Fibroblast of lung (primary cell): ENCODE data around the gene POTEJ. TPM values are rescaled to one million over a fixed set of nuclear protein-coding genes. Genes with fewer than 3 reads are reported as not detected.
"Not testable (repeated sequence)": the region's sequence is repeated elsewhere in the genome, so short reads cannot be mapped to it uniquely, and the experiment has no call there.

Source experiments
- DNase-seq, 2 donors: peaks; one replicate each; pipeline versions ENCODE4 v3.0.0 to v3.0.0-alpha.2; 2010; ENCODE audit warnings: low read depth in 2 of 2
- H2AFZ ChIP-seq: 2 replicates; pipeline ENCODE4 v1.5.1; 2012; ENCODE audit warnings: low read length, control low read depth, inconsistent platforms
- H3K27ac ChIP-seq: 2 replicates; pipeline ENCODE4 v1.5.1; 2011; ENCODE audit warnings: low read length, control low read depth; ENCODE audit not compliant: insufficient read depth
- H3K27me3 ChIP-seq: 2 replicates; pipeline ENCODE4 v1.5.1; 2011; ENCODE audit warnings: mild to moderate bottlenecking, low read length; ENCODE audit not compliant: control insufficient read depth, insufficient read depth
- H3K36me3 ChIP-seq: 2 replicates; pipeline ENCODE4 v1.5.1; 2011; ENCODE audit warnings: low read length; ENCODE audit not compliant: control insufficient read depth, insufficient read depth
- H3K4me1 ChIP-seq: 2 replicates; pipeline ENCODE4 v1.5.1; 2011; ENCODE audit warnings: low read length; ENCODE audit not compliant: control insufficient read depth, insufficient read depth; ENCODE audit errors: extremely low read depth
- H3K4me2 ChIP-seq: 2 replicates; pipeline ENCODE4 v1.5.1; 2011; ENCODE audit warnings: low read length, control low read depth; ENCODE audit not compliant: insufficient read depth; ENCODE audit errors: extremely low read depth
- H3K4me3 ChIP-seq, 4 experiments: fragments of 200-600 bp in 1 of 4; sonication (generic) in 1 of 4; replicated peaks in 1 of 4; 2 replicates each; pipeline ENCODE4 v1.5.1; 2011 to 2016; ENCODE audit warnings: low read length in 4 of 4, low read depth in 3 of 4, mild to moderate bottlenecking in 3 of 4, control low read depth in 2 of 4, inconsistent platforms in 1 of 4, mixed read lengths in 1 of 4; ENCODE audit not compliant: insufficient read depth in 1 of 4; ENCODE audit errors: control extremely low read depth in 1 of 4
- H3K79me2 ChIP-seq: 2 replicates; pipeline ENCODE4 v1.5.1; 2012; ENCODE audit warnings: mild to moderate bottlenecking, low read length, inconsistent platforms; ENCODE audit not compliant: control insufficient read depth, insufficient read depth
- H3K9ac ChIP-seq: 2 replicates; pipeline ENCODE4 v1.5.1; 2011; ENCODE audit warnings: mild to moderate bottlenecking, low read length, control low read depth; ENCODE audit not compliant: insufficient read depth
- H3K9me3 ChIP-seq: 2 replicates; pipeline ENCODE4 v1.5.1; 2012; ENCODE audit warnings: low read depth, low read length; ENCODE audit not compliant: control insufficient read depth, insufficient read depth
- H4K20me1 ChIP-seq: 2 replicates; pipeline ENCODE4 v1.5.1; 2011; ENCODE audit warnings: low read length; ENCODE audit not compliant: control insufficient read depth, insufficient read depth; ENCODE audit errors: extremely low read depth
- polyA minus RNA-seq: library from RNA; depleted of rRNA, polyadenylated mRNA; stranded (reverse); fragments of >200 nt; gene quantifications from 2 replicates; pipeline ENCODE4 v1.2.3, GENCODE V29; 2011; ENCODE audit warnings: low replicate concordance
- polyA plus RNA-seq, 2 donors: library from polyadenylated mRNA; depleted of rRNA in 1 of 2; stranded (reverse) in 1 of 2; unstranded in 1 of 2; fragments of >200 nt; gene quantifications; 2 replicates each; pipeline ENCODE4 v1.2.1, GENCODE V29; 2011 to 2012; ENCODE audit warnings: missing spikeins in 1 of 2
- total RNA-seq: library from RNA; depleted of rRNA; stranded (reverse); fragments of >200 nt; gene quantifications from 2 replicates; pipeline ENCODE4 v1.2.1, GENCODE V29; 2014

The POTEJ gene
- total RNA-seq (not detected in 2 replicates), polyA plus RNA-seq (0.01 TPM in 1 of 2 replicates, not detected in the other), polyA minus RNA-seq (0.07 and 0.12 TPM in 2 replicates)
- 0.05 and 0.08 TPM in 2 replicates for polyA plus RNA-seq (2012)

GRCh38 chr2:130611140-130611539, at the start of gene POTEJ:
TSS of gene POTEJ (plus strand) at chr2:130611440. CDS start at chr2:130611533, 93 bp downstream.
- not testable (repeated sequence) for H3K36me3 ChIP-seq, H3K27me3 ChIP-seq, H3K9me3 ChIP-seq, H3K4me2 ChIP-seq, H2AFZ ChIP-seq, DNase-seq, H3K4me1 ChIP-seq, H3K27ac ChIP-seq, H3K4me3 ChIP-seq, H4K20me1 ChIP-seq, H3K79me2 ChIP-seq, H3K9ac ChIP-seq

- H3K9me3 ChIP-seq, H2AFZ ChIP-seq, H3K4me3 ChIP-seq, H3K27me3 ChIP-seq, H3K4me1 ChIP-seq, H3K27ac ChIP-seq, H3K9ac ChIP-seq, H3K36me3 ChIP-seq, H4K20me1 ChIP-seq, H3K4me2 ChIP-seq, DNase-seq, H3K79me2 ChIP-seq: not testable (repeated sequence)
Observed at GRCh38 chr2:130566165-130566564, 45.1 kb upstream of the POTEJ start.

- H3K9me3 ChIP-seq, H3K4me2 ChIP-seq, H3K27me3 ChIP-seq, DNase-seq, H3K4me1 ChIP-seq, H3K79me2 ChIP-seq, H3K9ac ChIP-seq, H2AFZ ChIP-seq, H3K27ac ChIP-seq, H3K4me3 ChIP-seq, H3K36me3 ChIP-seq, H4K20me1 ChIP-seq: not testable (repeated sequence)
Observed at GRCh38 chr2:130571929-130572328, 39.3 kb upstream of the POTEJ start.

GRCh38 chr2:130574230-130574629, 37.0 kb upstream of the POTEJ start:
- not testable (repeated sequence) for H4K20me1 ChIP-seq, H3K9ac ChIP-seq, H3K27ac ChIP-seq, H3K4me3 ChIP-seq, H3K36me3 ChIP-seq, H3K27me3 ChIP-seq, H2AFZ ChIP-seq, H3K9me3 ChIP-seq, H3K4me2 ChIP-seq, H3K4me1 ChIP-seq, DNase-seq, H3K79me2 ChIP-seq

- H3K4me1 ChIP-seq, H3K4me2 ChIP-seq, H2AFZ ChIP-seq, H3K9ac ChIP-seq, H3K9me3 ChIP-seq, H3K4me3 ChIP-seq, H3K79me2 ChIP-seq, H3K36me3 ChIP-seq, DNase-seq, H3K27ac ChIP-seq, H4K20me1 ChIP-seq, H3K27me3 ChIP-seq: not testable (repeated sequence)
Observed at GRCh38 chr2:130576209-130576784, 34.9 kb upstream of the POTEJ start.

- H3K79me2 ChIP-seq, DNase-seq, H3K27ac ChIP-seq, H3K4me3 ChIP-seq, H3K4me2 ChIP-seq, H3K27me3 ChIP-seq, H4K20me1 ChIP-seq, H3K4me1 ChIP-seq, H2AFZ ChIP-seq, H3K36me3 ChIP-seq, H3K9ac ChIP-seq, H3K9me3 ChIP-seq: not testable (repeated sequence)
Observed at GRCh38 chr2:130577559-130577958, 33.7 kb upstream of the POTEJ start.

GRCh38 chr2:130579121-130579520, 32.1 kb upstream of the POTEJ start:
- H4K20me1 ChIP-seq, H3K36me3 ChIP-seq, H3K4me1 ChIP-seq, H3K9me3 ChIP-seq, H3K4me2 ChIP-seq, H3K9ac ChIP-seq, H3K27ac ChIP-seq, H2AFZ ChIP-seq, DNase-seq, H3K79me2 ChIP-seq, H3K27me3 ChIP-seq, H3K4me3 ChIP-seq: not testable (repeated sequence)
